ENCODE measurements around the gene WDHD1.

Gene WDHD1

GRCh38 chr14:55059333-55059732, 32.4 kb upstream of the WDHD1 start:
- no peaks in the 10 kb centered on the region for H3K9me3 ChIP-seq (replicated peaks; ENCODE audit: low read length)
- H3K4me1 ChIP-seq (ENCODE audit: control insufficient read depth, insufficient read depth, low read length), result no peaks in the 10 kb centered on the region
- H3K27me3 ChIP-seq (ENCODE audit: control insufficient read depth, insufficient read depth, low read length), result no peaks in the 10 kb centered on the region
- no peak overlapping the region for H3K9ac ChIP-seq (ENCODE audit: low read depth, low read length)
- peaks cover 62% of the 10 kb centered on the region for H3K36me3 ChIP-seq (ENCODE audit: insufficient read depth, low read length)
- H3K4me2 ChIP-seq (ENCODE audit: low read length), result no peak overlapping the region
- H3K4me3 ChIP-seq (ENCODE audit: low read length), result no peak overlapping the region

GRCh38 chr14:55057919-55058318, 31.0 kb upstream of the WDHD1 start:
- Histone ChIP-seq H3K4me2 (ENCODE audit: low read length) (no peak overlapping the region), H3K4me1 (ENCODE audit: control insufficient read depth, insufficient read depth, low read length) (peaks cover 10% of the 10 kb centered on the region), H3K9ac (ENCODE audit: low read depth, low read length) (no peak overlapping the region), H3K27me3 (ENCODE audit: control insufficient read depth, insufficient read depth, low read length) (no peaks in the 10 kb centered on the region), H3K36me3 (ENCODE audit: insufficient read depth, low read length) (peaks cover 59% of the 10 kb centered on the region), H3K4me3 (ENCODE audit: low read length) (no peak overlapping the region), H3K9me3 (replicated peaks; ENCODE audit: low read length) (no peaks in the 10 kb centered on the region)

GRCh38 chr14:55054098-55054497, 27.2 kb upstream of the WDHD1 start:
- Histone ChIP-seq H3K9me3 (replicated peaks; ENCODE audit: low read length) (no peaks in the 10 kb centered on the region), H3K4me2 (ENCODE audit: low read length) (no peak overlapping the region), H3K4me3 (ENCODE audit: low read length) (no peak overlapping the region), H3K9ac (ENCODE audit: low read depth, low read length) (no peak overlapping the region), H3K4me1 (ENCODE audit: control insufficient read depth, insufficient read depth, low read length) (peaks cover 19% of the 10 kb centered on the region), H3K27me3 (ENCODE audit: control insufficient read depth, insufficient read depth, low read length) (no peaks in the 10 kb centered on the region), H3K36me3 (ENCODE audit: insufficient read depth, low read length) (peaks cover 26% of the 10 kb centered on the region)

GRCh38 chr14:55053500-55053899, 26.6 kb upstream of the WDHD1 start:
- Histone ChIP-seq H3K9me3 (replicated peaks; ENCODE audit: low read length) (no peaks in the 10 kb centered on the region), H3K4me3 (ENCODE audit: low read length) (peak overlapping the region; percentile 99), H3K9ac (ENCODE audit: low read depth, low read length) (peak overlapping the region; percentile 100), H3K4me2 (ENCODE audit: low read length) (peak overlapping the region; percentile 81), H3K27me3 (ENCODE audit: control insufficient read depth, insufficient read depth, low read length) (no peaks in the 10 kb centered on the region), H3K4me1 (ENCODE audit: control insufficient read depth, insufficient read depth, low read length) (peaks cover 19% of the 10 kb centered on the region), H3K36me3 (ENCODE audit: insufficient read depth, low read length) (peaks cover 26% of the 10 kb centered on the region)

- Histone ChIP-seq H3K9ac (ENCODE audit: low read depth, low read length) (peak overlapping the region; percentile 100), H3K4me1 (ENCODE audit: control insufficient read depth, insufficient read depth, low read length) (peaks cover 19% of the 10 kb centered on the region), H3K27me3 (ENCODE audit: control insufficient read depth, insufficient read depth, low read length) (no peaks in the 10 kb centered on the region), H3K4me3 (ENCODE audit: low read length) (peak overlapping the region; percentile 99), H3K36me3 (ENCODE audit: insufficient read depth, low read length) (peaks cover 22% of the 10 kb centered on the region), H3K4me2 (ENCODE audit: low read length) (peak overlapping the region; percentile 81), H3K9me3 (replicated peaks; ENCODE audit: low read length) (no peaks in the 10 kb centered on the region)
Measured at GRCh38 chr14:55053018-55053417, 26.1 kb upstream of the WDHD1 start.

- Histone ChIP-seq H3K4me2 (ENCODE audit: low read length) (peak overlapping the region; percentile 81), H3K4me3 (ENCODE audit: low read length) (peak overlapping the region; percentile 99), H3K36me3 (ENCODE audit: insufficient read depth, low read length) (peaks cover 18% of the 10 kb centered on the region), H3K27me3 (ENCODE audit: control insufficient read depth, insufficient read depth, low read length) (no peaks in the 10 kb centered on the region), H3K9me3 (replicated peaks; ENCODE audit: low read length) (no peaks in the 10 kb centered on the region), H3K4me1 (ENCODE audit: control insufficient read depth, insufficient read depth, low read length) (peaks cover 19% of the 10 kb centered on the region), H3K9ac (ENCODE audit: low read depth, low read length) (peak overlapping the region; percentile 100)
Measured at GRCh38 chr14:55052269-55052930, 25.5 kb upstream of the WDHD1 start.

- H3K4me3 ChIP-seq (ENCODE audit: low read length), result peak within 1 kb of the TSS; percentile 99
- H3K4me2 ChIP-seq (ENCODE audit: low read length), result peak within 1 kb of the TSS; percentile 81
- H3K36me3 ChIP-seq (ENCODE audit: insufficient read depth, low read length), result peaks cover 18% of the 10 kb centered on the region
- H3K4me1 ChIP-seq (ENCODE audit: control insufficient read depth, insufficient read depth, low read length), result peaks cover 19% of the 10 kb centered on the region
- peak within 1 kb of the TSS; percentile 100 for H3K9ac ChIP-seq (ENCODE audit: low read depth, low read length)
- H3K27me3 ChIP-seq (ENCODE audit: control insufficient read depth, insufficient read depth, low read length), result no peaks in the 10 kb centered on the region
- H3K9me3 ChIP-seq (replicated peaks; ENCODE audit: low read length), result no peaks in the 10 kb centered on the region
Measured at GRCh38 chr14:55051423-55052268, 24.7 kb upstream of the WDHD1 start, which contains the start of gene MAPK1IP1L. TSS of gene MAPK1IP1L (plus strand) at chr14:55051647. CDS start at chr14:55061684, 10,037 bp downstream.

- H3K36me3 ChIP-seq (ENCODE audit: insufficient read depth, low read length), result peaks cover 18% of the 10 kb centered on the region
- no peaks in the 10 kb centered on the region for H3K27me3 ChIP-seq (ENCODE audit: control insufficient read depth, insufficient read depth, low read length)
- H3K9me3 ChIP-seq (replicated peaks; ENCODE audit: low read length), result no peaks in the 10 kb centered on the region
- H3K4me1 ChIP-seq (ENCODE audit: control insufficient read depth, insufficient read depth, low read length), result peaks cover 19% of the 10 kb centered on the region
- peak overlapping the region; percentile 100 for H3K9ac ChIP-seq (ENCODE audit: low read depth, low read length)
- peak overlapping the region; percentile 80 for H3K4me2 ChIP-seq (ENCODE audit: low read length)
- peak overlapping the region; percentile 99 for H3K4me3 ChIP-seq (ENCODE audit: low read length)
Measured at GRCh38 chr14:55051165-55051422, 24.2 kb upstream of the WDHD1 start.

- Histone ChIP-seq H3K4me1 (ENCODE audit: control insufficient read depth, insufficient read depth, low read length) (peaks cover 19% of the 10 kb centered on the region), H3K36me3 (ENCODE audit: insufficient read depth, low read length) (peaks cover 15% of the 10 kb centered on the region), H3K9me3 (replicated peaks; ENCODE audit: low read length) (no peaks in the 10 kb centered on the region), H3K4me2 (ENCODE audit: low read length) (no peak overlapping the region), H3K4me3 (ENCODE audit: low read length) (no peak overlapping the region), H3K9ac (ENCODE audit: low read depth, low read length) (no peak overlapping the region), H3K27me3 (ENCODE audit: control insufficient read depth, insufficient read depth, low read length) (no peaks in the 10 kb centered on the region)
Measured at GRCh38 chr14:55048900-55049436, 22.1 kb upstream of the WDHD1 start.

GRCh38 chr14:55047301-55048053, 20.6 kb upstream of the WDHD1 start:
- H3K27me3 ChIP-seq (ENCODE audit: control insufficient read depth, insufficient read depth, low read length), result no peaks in the 10 kb centered on the region
- no peak overlapping the region for H3K4me2 ChIP-seq (ENCODE audit: low read length)
- H3K36me3 ChIP-seq (ENCODE audit: insufficient read depth, low read length), result peaks cover 17% of the 10 kb centered on the region
- H3K9ac ChIP-seq (ENCODE audit: low read depth, low read length), result no peak overlapping the region
- H3K4me1 ChIP-seq (ENCODE audit: control insufficient read depth, insufficient read depth, low read length), result peaks cover 6% of the 10 kb centered on the region
- no peaks in the 10 kb centered on the region for H3K9me3 ChIP-seq (replicated peaks; ENCODE audit: low read length)
- H3K4me3 ChIP-seq (ENCODE audit: low read length), result no peak overlapping the region

GRCh38 chr14:55045087-55045486, 18.2 kb upstream of the WDHD1 start:
- Histone ChIP-seq H3K9me3 (replicated peaks; ENCODE audit: low read length) (no peaks in the 10 kb centered on the region), H3K4me3 (ENCODE audit: low read length) (no peak overlapping the region), H3K4me1 (ENCODE audit: control insufficient read depth, insufficient read depth, low read length) (no peaks in the 10 kb centered on the region), H3K4me2 (ENCODE audit: low read length) (no peak overlapping the region), H3K27me3 (ENCODE audit: control insufficient read depth, insufficient read depth, low read length) (no peaks in the 10 kb centered on the region), H3K36me3 (ENCODE audit: insufficient read depth, low read length) (peaks cover 17% of the 10 kb centered on the region), H3K9ac (ENCODE audit: low read depth, low read length) (no peak overlapping the region)

All from skeletal muscle satellite cell (primary cell).